GM21528 (cell line): ENCODE measurements around the gene DSCAML1.
"Not testable (repeated sequence)": the region's sequence is repeated elsewhere in the genome, so short reads cannot be mapped to it uniquely, and the experiment has no call there.

Source experiments
- ATAC-seq: cut with Tn5 transposase; IDR thresholded peaks from one replicate; pipeline ENCODE4 v1.9.1; 2021; ENCODE audit warnings: mild to moderate bottlenecking, moderate library complexity; ENCODE audit not compliant: unreplicated experiment, low FRiP score

DSCAML1 gene

GRCh38 chr11:117820071-117820470 lies 23.1 kb upstream of the DSCAML1 start:
- ATAC-seq = no peak

GRCh38 chr11:117819096-117820040 lies 22.4 kb upstream of the DSCAML1 start:
- ATAC-seq = no peak

- no peak for ATAC-seq
Measured at GRCh38 chr11:117818041-117818873, 21.2 kb upstream of the DSCAML1 start.

- ATAC-seq = no peak
Measured at GRCh38 chr11:117817368-117818040, 20.5 kb upstream of the DSCAML1 start.

- ATAC-seq = no peak
Measured at GRCh38 chr11:117816846-117817367, 19.9 kb upstream of the DSCAML1 start.

- no peak for ATAC-seq
Measured at GRCh38 chr11:117816151-117816741, 19.2 kb upstream of the DSCAML1 start.

- peak; percentile 47 for ATAC-seq
Measured at GRCh38 chr11:117815262-117815803, 18.3 kb upstream of the DSCAML1 start.

- peak; percentile 41 for ATAC-seq
Measured at GRCh38 chr11:117814766-117815261, 17.8 kb upstream of the DSCAML1 start.

- ATAC-seq = no peak
Measured at GRCh38 chr11:117814204-117814765, 17.3 kb upstream of the DSCAML1 start.

- ATAC-seq = not testable (repeated sequence)
Measured at GRCh38 chr11:117810056-117810451, 13.0 kb upstream of the DSCAML1 start.

GRCh38 chr11:117809236-117810055 lies 12.4 kb upstream of the DSCAML1 start:
- ATAC-seq = no peak

GRCh38 chr11:117808784-117809183 lies 11.8 kb upstream of the DSCAML1 start:
- no peak for ATAC-seq

- peak; percentile 50 for ATAC-seq
Measured at GRCh38 chr11:117807482-117808327, 10.7 kb upstream of the DSCAML1 start.

GRCh38 chr11:117806846-117807245 lies 9.8 kb upstream of the DSCAML1 start:
- no peak for ATAC-seq

- no peak for ATAC-seq
Measured at GRCh38 chr11:117805045-117805444, 8.0 kb upstream of the DSCAML1 start.

- no peak for ATAC-seq
Measured at GRCh38 chr11:117803896-117804295, 6.9 kb upstream of the DSCAML1 start.

GRCh38 chr11:117799634-117800033 lies 2.6 kb upstream of the DSCAML1 start:
- no peak for ATAC-seq

GRCh38 chr11:117796456-117796871 lies 552 bp downstream of the DSCAML1 start:
- no peak for ATAC-seq
